H1 (cell line): Measurements from ENCODE around the gene PRMT5. TPM values are rescaled to one million over a fixed set of nuclear protein-coding genes. Genes with fewer than 3 reads are reported as not detected.

Experiments used
- EP300 ChIP-seq, 2 experiments: IDR thresholded peaks; 1 replicate in 1 of 2; 2 replicates in 1 of 2; pipeline ENCODE4 v1.6.1; 2011 to 2012; ENCODE audit warnings: low read depth in 2 of 2, low read length in 2 of 2, mild to moderate bottlenecking in 2 of 2, borderline replicate concordance in 1 of 2, inconsistent platforms in 1 of 2, moderate library complexity in 1 of 2
- GTF2F1 ChIP-seq: IDR thresholded peaks from 2 replicates; pipeline ENCODE4 v1.6.1; 2012; ENCODE audit warnings: low read depth, low read length, improper control_type of control experiment, borderline replicate concordance
- POU5F1 ChIP-seq: IDR thresholded peaks from 2 replicates; pipeline ENCODE4 v1.6.1; 2011; ENCODE audit warnings: low read depth, mild to moderate bottlenecking, low read length, moderate library complexity
- SIRT6 ChIP-seq: IDR thresholded peaks from one replicate; pipeline ENCODE4 v1.7.1; 2012; ENCODE audit warnings: low read length, inconsistent platforms
- TAF7 ChIP-seq: optimal IDR thresholded peaks from 2 replicates; pipeline ENCODE3; 2011; ENCODE audit warnings: low read depth, mild to moderate bottlenecking, inconsistent platforms, low read length, moderate library complexity, borderline replicate concordance
- polyA plus RNA-seq, 7 experiments: library from polyadenylated mRNA; depleted of rRNA in 3 of 7; stranded (reverse) in 5 of 7; unstranded in 2 of 7; fragments of >200 nt in 5 of 7; fragments of 200-250 nt in 2 of 7; gene quantifications; 1 replicate in 5 of 7; 2 replicates in 1 of 7; 4 replicates in 1 of 7; pipeline versions ENCODE4 v1.2.1 to v1.2.3, GENCODE V29; 2011 to 2013; ENCODE audit warnings: missing spikeins in 2 of 7, mixed read lengths in 2 of 7
- total RNA-seq: library from RNA; stranded (reverse); fragmentation: NEBNext Ultra II Directional; extraction: Animal tissue kit (Norgen Biotek cat#: 25700); gene quantifications from 2 replicates; pipeline ENCODE4 v1.2.1, GENCODE V29; 2021

Gene PRMT5
- total and polyA plus RNA-seq, 2 of the 8 experiments (the other 6 are each of a cell fraction or from before 2014, with no cell fraction given), result 171 to 402 TPM

DNA sequence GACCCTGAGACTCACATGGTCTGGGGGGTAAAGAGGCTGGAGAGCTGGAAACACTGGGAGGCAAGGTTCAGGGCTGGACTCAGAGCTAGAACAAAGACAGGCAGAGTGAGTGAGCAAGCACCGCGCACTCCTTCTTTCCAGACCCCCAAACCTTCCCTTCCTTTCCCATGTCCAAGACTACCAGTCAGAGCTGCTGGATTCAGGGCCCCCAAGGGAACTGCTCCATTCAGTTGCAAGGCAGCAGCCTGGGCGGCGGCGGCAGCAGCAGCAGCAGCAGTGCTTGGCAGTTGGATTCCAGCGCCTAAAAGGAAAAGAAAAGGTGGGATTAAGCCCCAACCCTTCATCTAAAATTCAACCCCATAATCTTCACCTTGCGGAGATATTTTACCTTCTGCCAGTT, 27.4 kb downstream of the PRMT5 start (continued):
- no peak for TF ChIP-seq SIRT6
- TF ChIP-seq POU5F1, result no peak
- no peak for TF ChIP-seq GTF2F1
- no peak for TF ChIP-seq EP300 (IDR thresholded peaks at IDR 0.05; ENCODE audit: borderline replicate concordance in 1 of 2, low read depth in 2 of 2, low read length in 2 of 2)
- no peak for TF ChIP-seq TAF7
